HG02763 (cell line): Measurements from ENCODE around the gene AP1S1.
"Not testable (repeated sequence)": the region's sequence is repeated elsewhere in the genome, so short reads cannot be mapped to it uniquely, and the experiment has no call there.

ENCODE experiments used
- ATAC-seq: cut with Tn5 transposase; IDR thresholded peaks from one replicate; pipeline ENCODE4 v1.9.1; 2021; ENCODE audit warnings: mild to moderate bottlenecking, moderate library complexity; ENCODE audit not compliant: unreplicated experiment

The AP1S1 gene

GRCh38 chr7:101153969-101154692 lies at the start of gene AP1S1:
Gene AP1S1, plus strand, starts transcription at chr7:101154476. Its CDS starts 39 bp downstream, at chr7:101154515.
- ATAC-seq = peak; percentile 86

- no peak for ATAC-seq
Observed at GRCh38 chr7:101104799-101105198, 49.5 kb upstream of the AP1S1 start.

- ATAC-seq = not testable (repeated sequence)
Observed at GRCh38 chr7:101105248-101105647, 49.0 kb upstream of the AP1S1 start.

GRCh38 chr7:101106386-101106785 lies 47.9 kb upstream of the AP1S1 start:
- no peak for ATAC-seq

GRCh38 chr7:101108330-101108857 lies 45.9 kb upstream of the AP1S1 start:
- ATAC-seq = no peak

GRCh38 chr7:101108961-101109360 lies 45.3 kb upstream of the AP1S1 start:
- no peak for ATAC-seq

GRCh38 chr7:101109368-101109767 lies 44.9 kb upstream of the AP1S1 start:
- no peak for ATAC-seq

- no peak for ATAC-seq
Observed at GRCh38 chr7:101111261-101111660, 43.0 kb upstream of the AP1S1 start.

GRCh38 chr7:101112233-101112632 lies 42.0 kb upstream of the AP1S1 start:
- no peak for ATAC-seq

GRCh38 chr7:101113140-101113539 lies 41.1 kb upstream of the AP1S1 start:
- not testable (repeated sequence) for ATAC-seq

- no peak for ATAC-seq
Observed at GRCh38 chr7:101113836-101114235, 40.4 kb upstream of the AP1S1 start.

GRCh38 chr7:101114492-101114891 lies 39.8 kb upstream of the AP1S1 start:
- no peak for ATAC-seq

GRCh38 chr7:101115215-101115614 lies 39.1 kb upstream of the AP1S1 start:
- no peak for ATAC-seq

GRCh38 chr7:101116898-101117297 lies 37.4 kb upstream of the AP1S1 start:
- no peak for ATAC-seq

GRCh38 chr7:101118856-101119255 lies 35.4 kb upstream of the AP1S1 start:
- ATAC-seq = no peak

GRCh38 chr7:101119876-101120275 lies 34.4 kb upstream of the AP1S1 start:
- ATAC-seq = no peak

GRCh38 chr7:101120315-101120714 lies 34.0 kb upstream of the AP1S1 start:
- no peak for ATAC-seq

- not testable (repeated sequence) for ATAC-seq
Observed at GRCh38 chr7:101121631-101121990, 32.7 kb upstream of the AP1S1 start.

GRCh38 chr7:101121991-101122932 lies 32.0 kb upstream of the AP1S1 start:
- no peak for ATAC-seq

- ATAC-seq = no peak
Observed at GRCh38 chr7:101122933-101123702, 31.2 kb upstream of the AP1S1 start.

GRCh38 chr7:101123703-101124068 lies 30.6 kb upstream of the AP1S1 start:
- ATAC-seq = no peak
